ENCODE measurements around the gene SFRP2. TPM values are rescaled to one million over a fixed set of nuclear protein-coding genes. Genes with fewer than 3 reads are reported as not detected.

Gene SFRP2
- total RNA-seq, 1 donor from 2014 or later: not detected

DNA sequence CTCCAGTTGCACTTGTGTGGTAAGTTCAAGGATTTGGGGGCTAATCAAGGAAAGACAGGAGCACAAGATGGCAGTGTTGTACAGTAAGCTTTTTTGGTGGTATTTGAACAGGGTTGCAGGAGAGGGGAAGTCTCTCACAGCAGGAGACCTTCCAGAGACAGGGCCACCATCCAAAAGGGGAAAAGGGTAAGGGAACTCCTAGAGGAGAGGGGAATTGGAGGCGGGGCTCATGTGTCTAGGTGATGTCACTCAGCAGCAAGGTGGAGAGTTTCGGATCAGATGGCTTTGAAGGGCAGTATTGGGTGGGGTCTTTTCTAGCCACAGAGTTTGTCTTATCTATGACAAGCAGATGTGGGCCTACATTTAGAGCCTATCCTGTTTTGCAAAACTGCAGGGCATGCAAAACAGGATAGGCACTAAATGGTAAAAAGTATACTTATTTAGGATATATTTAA lies 15.6 kb downstream of the SFRP2 start:
- DNase-seq (ENCODE audit: low read depth in 2 of 2): no peak

DNA sequence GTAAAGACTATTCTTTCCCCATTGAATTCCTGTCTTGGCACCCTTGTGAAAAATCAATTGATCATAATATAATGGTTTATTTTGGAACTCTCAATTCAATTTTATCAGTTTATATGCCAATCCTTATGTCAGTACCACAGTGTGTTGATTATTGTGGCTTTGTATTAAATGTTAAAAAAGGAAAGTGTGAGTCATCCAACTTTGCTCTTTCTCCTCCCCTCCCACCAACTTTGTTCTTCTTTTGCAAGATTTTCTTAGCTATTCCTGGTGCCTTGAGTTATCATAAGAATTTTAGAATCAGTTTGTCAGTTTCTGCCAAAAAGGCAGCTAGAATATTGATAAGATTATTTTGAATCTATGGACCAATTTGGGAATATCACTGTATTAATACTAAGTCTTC lies 17.8 kb downstream of the SFRP2 start:
- no peak for DNase-seq (ENCODE audit: low read depth in 2 of 2)

GRCh38 chr4:153766758-153767157 lies 22.1 kb downstream of the SFRP2 start:
- DNase-seq (ENCODE audit: low read depth in 2 of 2): no peak

DNA sequence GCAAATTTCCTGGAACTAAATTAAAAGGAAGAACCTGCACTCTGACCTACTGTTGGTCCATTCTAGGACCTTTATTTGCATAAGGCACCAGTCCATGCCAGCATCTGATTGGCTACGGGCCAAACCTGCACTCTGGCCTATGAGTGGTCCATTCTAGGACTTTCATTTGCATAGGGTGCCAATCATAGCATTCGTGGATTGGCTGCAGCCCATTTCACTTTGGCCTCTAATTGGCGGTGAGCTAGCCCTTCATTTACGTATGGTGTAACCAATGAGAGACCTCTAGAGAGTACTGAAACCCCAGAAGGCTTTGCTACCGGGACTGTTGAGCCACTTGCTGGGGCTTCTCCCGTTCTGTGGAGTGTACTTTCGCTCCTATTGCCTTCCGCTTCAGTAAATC lies 23.0 kb downstream of the SFRP2 start:
- no peak for DNase-seq (ENCODE audit: low read depth in 2 of 2)

- DNase-seq (ENCODE audit: low read depth in 2 of 2): no peak
Measured at GRCh38 chr4:153764601-153765368, 24.1 kb downstream of the SFRP2 start.

DNA sequence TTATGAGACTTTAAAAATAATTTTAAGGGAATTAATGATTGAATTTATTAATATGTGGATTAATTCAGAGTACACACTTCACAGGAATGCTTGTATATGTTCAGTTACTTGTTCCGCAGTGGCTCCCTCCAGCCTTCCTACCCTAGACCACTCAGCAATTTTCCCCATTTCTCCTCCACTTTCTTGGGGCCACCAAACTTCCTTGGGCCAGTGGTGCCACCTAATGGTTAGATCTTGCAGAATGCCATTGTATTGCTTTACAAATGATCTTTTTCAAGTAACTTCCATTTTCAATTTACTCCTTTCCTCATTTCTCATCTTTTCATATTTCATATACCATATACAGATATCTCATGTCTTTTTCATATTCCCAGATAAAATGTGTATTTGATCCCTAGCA lies 25.5 kb downstream of the SFRP2 start:
- DNase-seq (ENCODE audit: low read depth in 2 of 2): no peak

- DNase-seq (ENCODE audit: low read depth in 2 of 2): no peak
Measured at GRCh38 chr4:153759407-153760316, 29.2 kb downstream of the SFRP2 start, which contains the start of gene RNF175. Gene RNF175 (minus strand): TSS chr4:153760024. CDS start chr4:153759862, 162 bp downstream.

- DNase-seq (ENCODE audit: low read depth in 2 of 2): no peak
Measured at GRCh38 chr4:153758688-153759406, 30.0 kb downstream of the SFRP2 start.

GRCh38 chr4:153758136-153758535 lies 30.7 kb downstream of the SFRP2 start:
- DNase-seq (ENCODE audit: low read depth in 2 of 2): no peak

DNA sequence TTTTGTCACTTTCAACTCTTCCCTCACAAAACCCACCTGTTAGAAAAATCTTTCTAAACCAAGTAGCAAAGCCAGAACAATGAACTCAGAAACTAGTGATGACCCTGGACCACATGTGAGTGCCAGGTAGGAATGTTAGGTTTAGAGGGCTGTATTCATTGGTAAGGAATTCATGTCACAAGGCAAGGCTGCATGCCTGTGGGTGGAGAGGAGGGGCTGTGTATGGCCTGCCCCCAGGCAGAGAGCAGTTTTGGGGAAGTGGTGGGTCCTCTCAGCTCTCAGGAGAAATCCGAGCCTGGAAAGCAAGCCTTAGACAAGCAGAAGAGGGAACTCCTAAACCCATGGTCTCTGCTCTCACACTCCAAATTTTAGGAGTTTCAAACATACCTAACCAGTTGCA lies 31.5 kb downstream of the SFRP2 start:
- no peak for DNase-seq (ENCODE audit: low read depth in 2 of 2)

DNA sequence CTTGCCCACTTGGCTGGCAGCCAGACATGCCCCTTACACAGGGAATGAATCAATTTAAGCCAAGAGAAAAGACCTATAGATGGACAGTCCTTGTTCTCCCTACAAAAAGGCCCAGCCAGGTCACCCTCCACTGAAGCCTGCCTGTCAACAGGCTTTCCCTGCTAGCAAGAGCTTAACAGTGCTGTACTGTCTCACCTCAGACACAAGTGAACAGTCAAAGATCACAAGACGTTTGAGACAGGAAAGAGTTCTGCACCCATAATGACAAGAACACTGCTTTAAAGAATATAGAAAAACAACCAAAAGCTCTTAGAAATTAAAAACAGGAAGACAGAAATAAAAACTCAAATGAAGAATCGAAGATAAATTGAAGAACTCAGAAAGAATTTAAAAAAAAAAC lies 33.7 kb downstream of the SFRP2 start:
- DNase-seq (ENCODE audit: low read depth in 2 of 2): no peak

- peak; percentile 76 to 78 for DNase-seq (ENCODE audit: low read depth in 2 of 2)
Measured at GRCh38 chr4:153750197-153750817, 38.6 kb downstream of the SFRP2 start.

DNA sequence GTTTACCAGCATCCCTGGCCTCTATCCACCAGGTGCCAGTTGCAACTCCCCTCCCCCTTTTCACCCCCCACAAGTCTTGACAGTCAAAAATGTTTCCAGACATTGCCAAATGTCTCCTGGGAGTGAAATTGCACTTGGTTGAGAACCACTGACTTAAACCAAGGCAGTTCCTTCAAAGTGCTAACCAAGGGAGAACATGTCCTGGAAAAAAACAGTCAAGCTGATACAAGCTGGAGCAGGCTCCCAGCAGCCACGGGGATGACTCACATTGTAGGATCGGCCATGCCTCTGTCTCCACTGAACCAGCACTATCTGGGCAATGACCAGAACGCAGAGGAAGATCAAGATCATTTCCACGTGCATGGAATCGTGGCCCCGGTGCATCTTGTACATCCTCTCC lies 40.5 kb downstream of the SFRP2 start:
- peak; percentile 5 to 48 for DNase-seq (ENCODE audit: low read depth in 2 of 2)

- no peak for DNase-seq (ENCODE audit: low read depth in 2 of 2)
Measured at GRCh38 chr4:153747406-153747955, 41.4 kb downstream of the SFRP2 start.

- no peak for DNase-seq (ENCODE audit: low read depth in 2 of 2)
Measured at GRCh38 chr4:153745651-153746050, 43.2 kb downstream of the SFRP2 start.

DNA sequence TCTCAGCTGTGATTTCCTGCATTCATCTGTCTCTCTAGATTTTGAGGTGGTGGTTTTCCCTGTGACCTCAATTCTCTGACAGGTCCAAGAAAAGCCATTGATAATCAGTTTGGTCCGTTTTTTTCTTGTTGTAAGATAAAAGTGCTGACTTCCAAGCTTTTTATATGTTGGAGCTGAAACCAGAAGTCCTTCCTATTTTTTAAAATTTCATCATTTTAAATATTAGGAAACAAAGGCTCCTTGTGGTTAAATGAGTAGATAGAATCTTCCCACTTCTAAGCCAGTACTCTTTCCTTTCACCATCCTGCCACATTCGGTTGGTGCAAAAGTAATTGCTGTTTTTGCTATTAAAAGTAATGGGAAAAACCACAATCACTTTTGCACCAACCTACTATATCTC lies 47.3 kb downstream of the SFRP2 start:
- DNase-seq (ENCODE audit: low read depth in 2 of 2): no peak

DNA sequence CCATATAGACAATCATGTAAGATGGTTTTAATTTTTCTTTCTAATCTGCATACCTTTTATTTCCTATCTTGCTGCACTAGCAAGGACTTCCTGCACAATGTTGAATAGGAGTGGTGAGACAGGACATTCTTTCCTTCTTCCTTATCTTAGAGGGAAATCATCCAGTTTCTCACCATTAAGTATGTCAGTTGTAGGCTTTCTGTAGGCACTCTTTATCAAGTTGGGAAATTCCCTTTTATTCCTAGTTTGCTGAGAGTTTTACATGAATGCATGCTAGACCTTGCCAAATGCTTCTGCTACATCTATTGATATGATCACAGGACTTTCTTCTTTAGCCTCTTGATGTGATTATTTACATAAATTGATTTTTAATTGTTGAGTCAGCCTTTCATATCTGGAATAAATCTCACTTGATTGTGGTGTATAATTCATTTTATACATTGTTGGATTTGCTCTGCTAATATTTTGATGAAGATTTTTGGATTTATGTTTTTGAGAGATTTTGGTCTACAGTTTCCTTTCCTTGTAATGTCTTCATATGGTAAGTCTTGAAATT lies 52.9 kb downstream of the SFRP2 start:
- no peak for DNase-seq (ENCODE audit: low read depth in 2 of 2)

- DNase-seq (ENCODE audit: low read depth in 2 of 2): no peak
Measured at GRCh38 chr4:153733751-153734448, 55.0 kb downstream of the SFRP2 start.

GRCh38 chr4:153731239-153731638 lies 57.6 kb downstream of the SFRP2 start:
- DNase-seq (ENCODE audit: low read depth in 2 of 2): peak in 1 of 2 donors; percentile 31

All from lung microvascular endothelial cell (primary cell).